CD4-positive, alpha-beta memory T cell (primary cell): ENCODE measurements around the gene RPUSD1. TPM values are rescaled to one million over a fixed set of nuclear protein-coding genes. Genes with fewer than 3 reads are reported as not detected.
A peak's percentile ranks its signal among the peaks of the same experiment; 100 is the strongest.

Experiments
- CTCF ChIA-PET: fragments of 350-600 bp; sonication (Branson Sonifier 250); formaldehyde crosslinking; loops from one replicate; lab custom pipeline; 2021; ENCODE audit warnings: inconsistent platforms; ENCODE audit not compliant: partially characterized antibody; lab: Charles Lee
- POLR2A ChIA-PET: fragments of 350-600 bp; sonication (Branson Sonifier 250); formaldehyde crosslinking; loops from one replicate; lab custom pipeline; 2021; ENCODE audit not compliant: partially characterized antibody; lab: Charles Lee
- DNase-seq, 5 donors: peaks; one replicate each; pipeline versions ENCODE4 v3.0.0 to v3.0.0-alpha.2; 2020 to 2022; ENCODE audit warnings: mixed read lengths in 1 of 5
- H3K27ac ChIP-seq: one replicate; pipeline ENCODE4 v1.7.0; 2013; ENCODE audit warnings: low read depth, low read length
- H3K27me3 ChIP-seq: 2 replicates; pipeline ENCODE4 v1.7.0; 2013; ENCODE audit warnings: mild to moderate bottlenecking, low read length, moderate library complexity; ENCODE audit not compliant: insufficient read depth
- H3K36me3 ChIP-seq: 2 replicates; pipeline ENCODE4 v1.7.0; 2013; ENCODE audit warnings: mild to moderate bottlenecking, low read length, moderate library complexity; ENCODE audit not compliant: insufficient read depth
- H3K4me1 ChIP-seq: 2 replicates; pipeline ENCODE4 v1.7.0; 2013; ENCODE audit warnings: mild to moderate bottlenecking, low read length, moderate library complexity; ENCODE audit not compliant: insufficient read depth
- H3K4me3 ChIP-seq, 2 donors: one replicate each; pipeline ENCODE4 v1.7.0; 2013; ENCODE audit warnings: low read length in 2 of 2, mild to moderate bottlenecking in 1 of 2
- H3K9me3 ChIP-seq, 2 donors: one replicate each; pipeline ENCODE4 v1.7.0; 2013; ENCODE audit warnings: low read length in 2 of 2, control low read depth in 1 of 2; ENCODE audit not compliant: control insufficient read depth in 1 of 2
- H3K27ac Mint-ChIP-seq, 7 donors: one replicate each; pipeline ENCODE4 v1.8.0; 2020 to 2021; ENCODE audit warnings: mixed read lengths in 7 of 7, mild to moderate bottlenecking in 6 of 7, inconsistent platforms in 3 of 7, moderate library complexity in 3 of 7
- H3K27me3 Mint-ChIP-seq, 2 donors: one replicate each; pipeline ENCODE4 v1.8.0; 2020 to 2021; ENCODE audit warnings: mixed read lengths in 2 of 2
- H3K36me3 Mint-ChIP-seq, 2 donors: one replicate each; pipeline ENCODE4 v1.8.0; 2020 to 2021; ENCODE audit warnings: mixed read lengths in 2 of 2, inconsistent platforms in 1 of 2, mild to moderate bottlenecking in 1 of 2
- H3K4me1 Mint-ChIP-seq, 4 donors: one replicate each; pipeline ENCODE4 v1.8.0; 2020 to 2021; ENCODE audit warnings: mixed read lengths in 4 of 4, mild to moderate bottlenecking in 1 of 4
- H3K4me3 Mint-ChIP-seq, 8 donors: one replicate each; pipeline ENCODE4 v1.8.0; 2020 to 2021; ENCODE audit warnings: mixed read lengths in 8 of 8, mild to moderate bottlenecking in 7 of 8, moderate library complexity in 6 of 8, inconsistent platforms in 3 of 8
- H3K9me3 Mint-ChIP-seq, 8 donors: one replicate each; pipeline ENCODE4 v1.8.0; 2020 to 2021; ENCODE audit warnings: mixed read lengths in 8 of 8, mild to moderate bottlenecking in 5 of 8, inconsistent platforms in 3 of 8, moderate library complexity in 1 of 8
- intact Hi-C: fragments of 100-400 bp; cut with micrococcal nuclease; formaldehyde crosslinking; loops from one replicate; pipeline ENCODE4 v1.15.1; 2023
- polyA plus RNA-seq, 2 donors: library from polyadenylated mRNA; unstranded; fragments of 300-500 nt; fragmentation: Illumina TruSeq; gene quantifications; one replicate each; pipeline ENCODE4 v1.2.3, GENCODE V29; 2021
- total RNA-seq, 2 experiments: library from RNA; stranded (reverse); gene quantifications; one replicate each; pipeline ENCODE4 v1.2.3, GENCODE V29; 2021

RPUSD1 gene
- total and polyA plus RNA-seq, 4 experiments from 2014 or later, result 19.9 to 31.1 (median 28.3) TPM

DNA sequence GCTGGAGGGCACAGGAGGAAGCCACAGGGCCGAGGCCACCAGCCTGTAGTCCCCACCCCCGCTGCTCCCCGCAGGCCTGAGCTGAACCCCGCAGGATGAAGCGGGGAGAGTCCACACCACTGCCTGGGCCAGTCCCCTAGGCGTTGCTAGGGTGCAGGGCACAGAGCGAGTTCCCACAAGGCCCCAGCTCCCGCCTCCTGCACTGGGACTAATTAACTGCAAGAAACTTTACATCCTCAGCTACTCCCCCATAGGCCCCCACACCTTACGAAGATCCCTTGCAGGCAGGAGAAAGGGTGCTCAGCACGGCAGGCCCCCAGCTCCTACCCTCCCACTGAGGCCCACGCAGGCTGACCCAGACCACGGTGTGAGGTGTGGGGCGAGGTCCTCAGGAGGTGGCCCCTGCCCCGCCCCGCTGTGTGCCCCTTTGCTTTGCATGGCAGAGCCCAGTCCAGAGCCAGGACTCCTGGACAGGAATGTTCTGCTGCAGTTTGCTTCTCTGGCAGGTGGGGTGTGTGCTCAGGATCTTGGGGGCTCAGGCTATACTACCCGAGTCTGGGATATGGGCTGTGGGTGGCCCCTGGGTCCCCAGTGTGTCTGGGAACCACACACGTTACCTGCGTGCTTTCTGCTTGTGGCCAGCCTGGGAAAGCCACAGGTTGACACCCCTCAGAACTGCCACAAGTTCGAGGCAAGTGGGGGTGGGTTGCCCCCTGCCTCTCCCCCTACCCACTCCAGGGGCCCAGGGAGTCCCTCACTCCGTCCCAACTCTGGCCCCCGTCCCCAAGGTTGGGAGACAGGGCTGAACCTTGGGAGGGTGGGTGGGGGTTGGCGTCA is 11.1 kb upstream of the RPUSD1 start:
- no peak for DNase-seq
- Mint-ChIP-seq H3K9me3 (no peaks in the 10 kb centered on the region), H3K27me3 (peaks cover 0 to 6% of the 10 kb centered on the region in 2 donors), H3K27ac (no peak overlapping the region), H3K4me1 (no peaks in the 10 kb centered on the region), H3K4me3 (no peak overlapping the region), H3K36me3 (no peaks in the 10 kb centered on the region)
- intact Hi-C loops, result no loop called here
- Histone ChIP-seq H3K27me3 (peaks cover 4% of the 10 kb centered on the region), H3K27ac (no peak overlapping the region), H3K9me3 (no peaks in the 10 kb centered on the region), H3K36me3 (no peaks in the 10 kb centered on the region), H3K4me3 (no peak overlapping the region), H3K4me1 (no peaks in the 10 kb centered on the region)
- POLR2A ChIA-PET, result no interaction called here
- CTCF ChIA-PET, result no interaction called here

DNA sequence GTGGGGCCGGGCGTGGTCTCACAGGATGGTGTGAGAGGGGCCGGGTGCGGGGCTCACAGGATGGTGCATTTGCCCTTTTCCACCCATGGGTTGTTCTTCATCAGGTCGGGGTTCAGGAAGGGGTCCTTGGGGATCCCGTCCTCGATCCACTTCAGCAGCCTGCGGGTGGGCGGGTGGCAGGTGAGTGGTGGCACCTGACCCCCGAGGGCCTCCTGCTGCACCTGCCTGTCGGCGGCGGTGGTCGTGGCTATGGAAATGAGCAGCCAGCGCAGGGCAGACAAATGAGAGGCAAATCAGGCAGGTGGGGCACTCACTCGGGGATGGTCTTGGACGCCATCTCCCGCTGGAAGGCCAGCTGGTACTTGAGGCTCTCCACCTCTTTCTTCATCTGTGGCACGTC is 10.5 kb upstream of the RPUSD1 start:
- no peaks in the 10 kb centered on the region for H3K9me3 ChIP-seq
- DNase-seq, result no peak
- no peaks in the 10 kb centered on the region for H3K4me1 ChIP-seq
- H3K27me3 ChIP-seq, result peaks cover 4% of the 10 kb centered on the region
- intact Hi-C loops, result no loop called here
- Mint-ChIP-seq H3K4me3 (no peak overlapping the region), H3K9me3 (no peaks in the 10 kb centered on the region), H3K27ac (no peak overlapping the region), H3K36me3 (no peaks in the 10 kb centered on the region), H3K4me1 (no peaks in the 10 kb centered on the region), H3K27me3 (peaks cover 0 to 6% of the 10 kb centered on the region in 2 donors)
- no peaks in the 10 kb centered on the region for H3K36me3 ChIP-seq
- no peak overlapping the region for H3K27ac ChIP-seq
- ChIA-PET CTCF (no interaction called here), POLR2A (no interaction called here)
- no peak overlapping the region for H3K4me3 ChIP-seq

DNA sequence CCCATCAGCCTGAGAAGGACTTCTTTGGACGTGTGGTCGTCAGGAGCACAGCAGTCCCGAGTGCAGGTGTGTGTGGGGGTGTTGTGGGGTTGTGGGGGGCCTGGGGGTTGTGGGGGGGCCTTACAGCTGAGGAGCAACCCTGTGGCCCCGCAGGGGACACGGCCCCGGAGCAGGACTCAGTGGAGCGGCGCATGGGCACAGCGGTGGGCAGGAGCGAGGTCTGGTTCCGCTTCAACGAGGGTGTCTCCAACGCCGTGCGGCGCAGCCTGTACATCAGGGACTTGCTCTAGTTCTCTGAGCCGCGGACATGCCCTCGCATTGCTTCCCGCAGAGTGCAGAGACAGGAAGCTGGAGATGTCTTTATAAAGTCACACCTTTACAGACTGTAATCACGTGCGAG is 9.5 kb upstream of the RPUSD1 start:
- POLR2A ChIA-PET, result no interaction called here
- no peaks in the 10 kb centered on the region for H3K4me1 Mint-ChIP-seq

DNA sequence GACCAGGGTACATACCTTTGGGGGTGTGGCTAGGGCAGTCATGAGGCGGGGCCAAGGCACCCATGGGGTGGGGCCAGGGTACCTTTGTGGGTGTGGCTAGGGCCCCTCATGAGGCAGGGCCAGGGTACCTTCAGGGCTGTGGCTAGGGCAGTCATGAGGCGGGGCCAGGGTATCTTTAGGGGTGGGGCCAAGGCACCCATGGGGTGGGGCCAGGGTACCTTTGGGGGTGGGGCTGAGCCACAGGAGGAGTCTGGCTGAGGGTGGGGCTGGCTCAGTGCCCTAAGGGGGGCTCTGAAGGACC is 8.9 kb upstream of the RPUSD1 start:
- Histone ChIP-seq H3K4me1 (no peaks in the 10 kb centered on the region), H3K4me3 (no peak overlapping the region), H3K36me3 (no peaks in the 10 kb centered on the region), H3K27me3 (peaks cover 4% of the 10 kb centered on the region), H3K27ac (no peak overlapping the region), H3K9me3 (no peaks in the 10 kb centered on the region)
- no peak for DNase-seq
- Mint-ChIP-seq H3K36me3 (no peaks in the 10 kb centered on the region), H3K9me3 (no peaks in the 10 kb centered on the region), H3K4me1 (no peaks in the 10 kb centered on the region), H3K4me3 (no peak overlapping the region), H3K27ac (no peak overlapping the region), H3K27me3 (peaks cover 0 to 5% of the 10 kb centered on the region in 2 donors)
- intact Hi-C loops, result no loop called here
- POLR2A ChIA-PET, result no interaction called here
- CTCF ChIA-PET, result no interaction called here

More for the DNA sequence above, 9.5 kb upstream of the RPUSD1 start:
- H3K36me3 Mint-ChIP-seq, result no peaks in the 10 kb centered on the region
- H3K9me3 Mint-ChIP-seq, result no peaks in the 10 kb centered on the region
- H3K4me3 Mint-ChIP-seq, result no peak overlapping the region
- no peak for DNase-seq
- H3K36me3 ChIP-seq, result no peaks in the 10 kb centered on the region
- CTCF ChIA-PET, result interaction anchor here (0.6 kb wide), 1 partner anchor 571 kb away, joined by 3 read pairs; no protein-coding TSS in a partner anchor
- no peak overlapping the region for H3K4me3 ChIP-seq
- no peaks in the 10 kb centered on the region for H3K4me1 ChIP-seq
- H3K27ac ChIP-seq, result no peak overlapping the region
- intact Hi-C loops, result no loop called here
- peaks cover 0 to 6% of the 10 kb centered on the region in 2 donors for H3K27me3 Mint-ChIP-seq
- peak overlapping the region in 1 of 7 donors; percentile 53 for H3K27ac Mint-ChIP-seq
- peaks cover 4% of the 10 kb centered on the region for H3K27me3 ChIP-seq
- H3K9me3 ChIP-seq, result no peaks in the 10 kb centered on the region

DNA sequence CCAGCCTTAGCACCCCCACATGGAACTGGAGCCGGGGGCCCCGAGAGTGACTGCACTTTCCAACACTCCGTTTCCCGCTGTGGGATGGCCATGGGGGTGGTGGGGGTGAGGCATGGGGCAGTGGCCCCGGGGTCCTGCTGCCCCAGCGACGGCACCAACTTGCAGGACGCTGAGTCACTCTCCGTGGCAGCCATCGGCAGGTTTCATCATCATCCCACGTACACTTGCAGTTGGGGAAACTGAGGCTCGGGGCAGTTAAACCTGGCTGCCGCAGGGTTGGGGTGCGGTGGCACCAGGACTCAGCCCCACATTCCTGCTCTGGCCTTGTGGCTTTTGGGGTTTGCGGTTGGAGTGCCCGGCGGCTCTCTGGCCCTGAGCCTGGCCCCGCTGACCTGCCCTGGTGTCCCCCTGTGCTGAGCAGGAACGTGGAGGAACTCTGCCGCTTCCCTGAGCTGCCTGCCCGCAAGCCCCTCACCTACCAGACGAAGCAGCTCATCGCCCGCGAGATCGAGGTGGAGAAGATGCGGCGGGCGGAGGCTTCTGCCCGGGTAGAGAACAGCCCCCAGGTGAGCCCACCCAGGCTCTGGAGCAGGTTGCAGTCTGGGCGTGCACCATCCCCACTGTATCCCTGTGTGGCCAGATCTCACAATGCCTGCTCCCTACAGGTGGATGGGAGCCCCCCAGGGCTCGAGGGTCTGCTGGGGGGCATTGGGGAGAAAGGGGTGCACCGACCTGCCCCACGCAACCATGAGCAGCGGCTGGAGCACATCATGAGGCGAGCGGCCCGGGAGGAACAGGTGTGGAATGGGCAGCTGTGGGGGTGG is 8.3 kb upstream of the RPUSD1 start:
- H3K27me3 ChIP-seq, result peaks cover 4% of the 10 kb centered on the region
- Mint-ChIP-seq H3K4me3 (no peak overlapping the region), H3K27me3 (peaks cover 0 to 3% of the 10 kb centered on the region in 2 donors), H3K4me1 (peaks cover 0 to 2% (median 1%) of the 10 kb centered on the region in 4 donors), H3K9me3 (no peaks in the 10 kb centered on the region), H3K36me3 (peaks cover 2 to 4% of the 10 kb centered on the region in 2 donors), H3K27ac (no peak overlapping the region)
- H3K4me3 ChIP-seq, result no peak overlapping the region
- H3K9me3 ChIP-seq, result no peaks in the 10 kb centered on the region
- no peaks in the 10 kb centered on the region for H3K36me3 ChIP-seq
- H3K27ac ChIP-seq, result no peak overlapping the region
- POLR2A ChIA-PET, result no interaction called here
- intact Hi-C loops, result no loop called here
- DNase-seq, result no peak
- CTCF ChIA-PET, result no interaction called here
- H3K4me1 ChIP-seq, result no peaks in the 10 kb centered on the region

DNA sequence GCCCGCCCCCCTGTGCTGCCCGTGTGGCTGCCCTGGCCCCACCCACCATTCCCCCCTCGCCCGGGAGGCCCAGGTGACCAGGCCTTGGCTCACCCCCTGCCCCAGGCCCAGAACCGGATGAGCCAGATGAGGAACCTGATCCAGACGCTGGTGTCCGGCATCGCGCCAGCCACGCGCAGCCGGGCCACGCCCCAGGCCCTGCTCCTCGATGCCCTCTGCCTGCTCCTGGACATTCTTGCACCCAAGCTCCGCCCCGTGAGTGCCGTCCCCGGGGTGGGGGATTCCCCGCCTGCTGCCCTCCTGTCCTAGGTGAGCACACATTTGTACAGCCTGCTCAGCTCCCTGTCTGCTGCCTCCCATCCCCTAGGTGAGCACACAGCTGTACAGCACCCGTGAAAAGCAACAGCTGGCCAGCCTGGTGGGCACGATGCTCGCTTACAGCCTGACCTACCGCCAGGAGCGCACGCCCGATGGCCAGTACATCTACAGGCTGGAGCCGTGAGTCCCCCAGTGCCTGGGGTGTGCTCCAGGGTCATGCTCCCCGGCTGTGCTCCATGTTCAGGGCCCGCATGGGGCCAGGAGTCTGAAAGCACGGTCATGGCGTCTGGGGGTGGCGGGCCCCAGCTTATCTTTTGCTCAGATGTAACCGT is 7.5 kb upstream of the RPUSD1 start:
- Histone ChIP-seq H3K27ac (no peak overlapping the region), H3K4me3 (no peak overlapping the region), H3K27me3 (no peaks in the 10 kb centered on the region), H3K9me3 (no peaks in the 10 kb centered on the region), H3K4me1 (no peaks in the 10 kb centered on the region), H3K36me3 (no peaks in the 10 kb centered on the region)
- Mint-ChIP-seq H3K4me3 (no peak overlapping the region), H3K27ac (no peak overlapping the region), H3K4me1 (peaks cover 0 to 5% (median 2%) of the 10 kb centered on the region in 4 donors), H3K36me3 (peaks cover 4 to 7% of the 10 kb centered on the region in 2 donors), H3K27me3 (peaks cover 0 to 3% of the 10 kb centered on the region in 2 donors), H3K9me3 (no peaks in the 10 kb centered on the region)
- CTCF ChIA-PET, result no interaction called here
- POLR2A ChIA-PET, result no interaction called here
- intact Hi-C loops, result no loop called here
- DNase-seq, result no peak

DNA sequence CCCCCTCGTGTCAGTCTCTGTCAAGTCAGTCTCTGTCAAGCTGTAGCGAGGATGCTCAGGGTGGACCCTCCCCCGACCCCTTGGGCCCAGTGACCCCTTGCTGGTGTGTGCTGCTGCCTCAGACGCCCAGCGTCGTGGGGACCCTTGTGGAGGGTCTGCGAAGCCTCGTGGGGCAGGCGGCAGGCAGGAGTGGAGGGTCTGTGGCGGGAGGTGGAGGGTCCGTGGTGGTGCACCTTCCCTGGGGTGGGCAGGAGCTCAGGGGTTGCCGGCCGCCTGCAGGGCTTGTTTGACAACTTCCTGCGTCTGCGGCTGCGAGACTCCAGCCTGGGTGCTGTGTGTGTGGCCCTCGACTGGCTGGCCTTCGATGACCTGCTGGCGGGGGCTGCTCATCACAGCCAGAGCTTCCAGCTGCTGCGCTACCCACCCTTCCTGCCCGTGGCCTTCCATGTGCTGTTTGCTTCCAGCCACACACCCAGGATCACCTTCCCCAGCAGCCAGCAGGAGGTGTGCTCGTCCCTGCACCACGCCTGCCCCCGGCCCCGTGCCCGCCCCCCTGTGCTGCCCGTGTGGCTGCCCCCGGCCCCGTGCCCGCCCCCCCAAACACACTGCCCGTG is 6.8 kb upstream of the RPUSD1 start:
- Mint-ChIP-seq H3K4me3 (no peak overlapping the region), H3K27ac (no peak overlapping the region), H3K4me1 (peaks cover 0 to 5% (median 2%) of the 10 kb centered on the region in 4 donors), H3K36me3 (peaks cover 4 to 7% of the 10 kb centered on the region in 2 donors), H3K27me3 (peaks cover 0 to 3% of the 10 kb centered on the region in 2 donors), H3K9me3 (no peaks in the 10 kb centered on the region)
- Histone ChIP-seq H3K4me1 (no peaks in the 10 kb centered on the region), H3K4me3 (no peak overlapping the region), H3K9me3 (no peaks in the 10 kb centered on the region), H3K27me3 (no peaks in the 10 kb centered on the region), H3K36me3 (no peaks in the 10 kb centered on the region), H3K27ac (no peak overlapping the region)
- ChIA-PET CTCF (no interaction called here), POLR2A (no interaction called here)
- intact Hi-C loops, result no loop called here
- DNase-seq, result no peak
